ELR (cell line): Measurements from ENCODE around the gene NLRP1.
"Not testable (repeated sequence)": the region's sequence is repeated elsewhere in the genome, so short reads cannot be mapped to it uniquely, and the experiment has no call there.

ENCODE experiments used
- DNase-seq: peaks from one replicate; pipeline ENCODE4 v3.0.0-alpha.2; 2015; ENCODE audit warnings: low read depth

NLRP1 gene

GRCh38 chr17:5587438-5588032 lies 3.2 kb upstream of the NLRP1 start:
- DNase-seq, result peak; percentile 82

- DNase-seq, result peak; percentile 42
Measured at GRCh38 chr17:5585836-5586521, 1.7 kb upstream of the NLRP1 start.

- DNase-seq, result no peak
Measured at GRCh38 chr17:5585287-5585794, 1.0 kb upstream of the NLRP1 start.

- DNase-seq, result no peak
Measured at GRCh38 chr17:5583426-5584382, 605 bp downstream of the NLRP1 start.

- peak; percentile 11 for DNase-seq
Measured at GRCh38 chr17:5582209-5583185, 1.8 kb downstream of the NLRP1 start.

GRCh38 chr17:5581655-5582054 lies 2.7 kb downstream of the NLRP1 start:
- no peak for DNase-seq

GRCh38 chr17:5580969-5581368 lies 3.3 kb downstream of the NLRP1 start:
- no peak for DNase-seq

GRCh38 chr17:5580367-5580766 lies 3.9 kb downstream of the NLRP1 start:
- no peak for DNase-seq

- DNase-seq, result not testable (repeated sequence)
Measured at GRCh38 chr17:5578768-5579167, 5.5 kb downstream of the NLRP1 start.

GRCh38 chr17:5573017-5573416 lies 11.3 kb downstream of the NLRP1 start:
- DNase-seq, result not testable (repeated sequence)

- DNase-seq, result no peak
Measured at GRCh38 chr17:5571281-5571680, 13.0 kb downstream of the NLRP1 start.

GRCh38 chr17:5565808-5566207 lies 18.5 kb downstream of the NLRP1 start:
- no peak for DNase-seq

- peak; percentile 49 for DNase-seq
Measured at GRCh38 chr17:5563456-5563855, 20.9 kb downstream of the NLRP1 start.

- no peak for DNase-seq
Measured at GRCh38 chr17:5562661-5563360, 21.5 kb downstream of the NLRP1 start.

GRCh38 chr17:5561736-5562571 lies 22.4 kb downstream of the NLRP1 start:
- no peak for DNase-seq

- no peak for DNase-seq
Measured at GRCh38 chr17:5560361-5560988, 23.8 kb downstream of the NLRP1 start.

- DNase-seq, result no peak
Measured at GRCh38 chr17:5558815-5559785, 25.2 kb downstream of the NLRP1 start.

- DNase-seq, result no peak
Measured at GRCh38 chr17:5557990-5558389, 26.3 kb downstream of the NLRP1 start.
